Measurements from ENCODE around the gene GLDN.
"Not testable (repeated sequence)": the region's sequence is repeated elsewhere in the genome, so short reads cannot be mapped to it uniquely, and the experiment has no call there.

The GLDN gene

DNA sequence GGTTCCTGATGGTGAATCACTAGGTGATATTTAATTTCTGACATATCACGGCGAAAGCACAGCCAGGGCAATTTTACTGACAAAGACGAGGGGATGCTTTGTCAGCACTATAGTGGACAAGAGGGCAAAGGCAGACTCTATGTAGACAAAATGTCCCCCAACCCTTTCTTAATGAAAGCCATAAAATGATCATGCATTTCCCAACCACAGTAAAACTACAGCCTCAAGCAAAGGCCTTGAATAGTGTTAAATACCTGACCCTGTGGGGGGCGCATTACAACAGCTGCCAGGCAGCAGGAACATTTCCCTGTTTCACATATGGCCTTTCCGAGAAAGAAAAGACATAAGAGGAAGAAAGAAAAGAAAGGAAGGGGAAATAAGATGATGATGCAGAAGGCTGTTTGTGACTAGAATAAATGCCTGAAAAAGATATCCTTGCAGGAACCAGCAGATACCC, 49.5 kb downstream of the GLDN start:
- DNase-seq: no peak

DNA sequence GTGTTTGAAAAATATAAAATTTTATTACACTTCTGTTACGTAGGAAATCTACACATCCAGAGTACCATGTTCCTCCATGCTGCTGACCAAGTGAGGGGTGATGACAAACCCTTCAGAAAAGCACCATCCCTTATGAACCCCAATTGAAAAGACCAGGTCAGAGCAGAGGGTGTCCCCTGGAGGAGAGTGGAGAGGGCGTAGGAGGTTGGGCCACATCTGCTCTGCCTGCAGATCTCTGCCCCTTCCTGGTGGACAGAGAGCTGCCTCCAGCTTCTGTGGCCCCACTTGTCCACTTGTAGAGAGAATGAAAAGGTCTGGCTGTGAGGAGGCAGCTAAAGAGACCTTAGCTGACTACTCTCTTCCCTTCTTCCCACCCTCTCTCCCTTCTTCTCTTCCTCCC, 55.5 kb downstream of the GLDN start:
- DNase-seq: no peak

DNA sequence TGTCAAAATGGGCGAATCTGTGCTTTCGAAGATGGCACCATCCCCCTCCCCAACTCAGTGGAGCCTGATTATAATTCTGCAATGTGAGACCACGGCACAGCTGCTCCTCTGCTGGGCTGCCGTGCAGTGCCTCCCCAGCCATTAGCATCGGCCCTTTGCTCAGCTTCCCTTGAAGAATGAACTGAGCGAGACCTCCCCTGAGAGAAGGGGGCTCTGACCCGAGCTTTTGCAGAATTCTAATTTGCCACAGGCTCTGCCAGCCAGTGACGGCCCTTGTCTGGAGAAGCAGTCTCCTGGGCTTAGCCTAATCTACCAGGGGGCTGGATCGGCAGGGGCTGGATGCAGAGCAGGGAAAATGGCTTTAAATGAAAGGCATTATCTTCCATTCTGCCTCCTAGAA, 57.2 kb downstream of the GLDN start:
- no peak for DNase-seq

DNA sequence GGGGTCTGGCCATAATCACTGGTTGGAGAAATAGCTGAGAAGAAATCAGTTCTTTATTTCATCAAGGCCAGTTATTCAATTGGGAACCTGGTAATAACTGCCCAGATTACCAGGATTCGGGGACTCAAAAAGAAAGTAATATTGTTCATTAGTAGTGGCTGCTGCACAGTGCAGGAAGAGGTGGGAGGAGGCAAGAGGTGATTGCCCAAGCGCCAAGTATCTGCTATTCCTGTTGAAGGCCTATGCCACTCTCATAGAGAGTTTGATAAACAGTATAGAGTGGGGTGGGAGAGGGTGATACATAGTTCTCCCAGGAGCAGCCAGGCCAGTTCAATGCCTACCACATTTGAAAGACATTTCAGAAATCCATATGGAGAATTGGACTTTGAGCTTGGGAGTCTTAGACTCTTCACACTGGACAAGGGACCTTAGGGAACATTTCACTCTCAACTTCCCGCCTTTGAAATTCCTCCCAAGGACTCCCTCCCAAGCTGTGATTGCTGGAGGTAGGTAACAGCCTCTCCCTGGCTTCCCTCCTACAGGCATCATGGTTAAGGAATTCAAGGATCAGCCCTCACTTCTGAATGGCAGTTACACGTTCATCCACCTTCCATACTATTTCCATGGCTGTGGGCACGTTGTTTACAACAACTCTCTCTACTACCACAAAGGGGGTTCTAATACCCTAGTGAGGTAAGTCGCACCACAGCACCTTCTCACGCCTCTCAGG, 59.8 kb downstream of the GLDN start:
- no peak for DNase-seq

DNA sequence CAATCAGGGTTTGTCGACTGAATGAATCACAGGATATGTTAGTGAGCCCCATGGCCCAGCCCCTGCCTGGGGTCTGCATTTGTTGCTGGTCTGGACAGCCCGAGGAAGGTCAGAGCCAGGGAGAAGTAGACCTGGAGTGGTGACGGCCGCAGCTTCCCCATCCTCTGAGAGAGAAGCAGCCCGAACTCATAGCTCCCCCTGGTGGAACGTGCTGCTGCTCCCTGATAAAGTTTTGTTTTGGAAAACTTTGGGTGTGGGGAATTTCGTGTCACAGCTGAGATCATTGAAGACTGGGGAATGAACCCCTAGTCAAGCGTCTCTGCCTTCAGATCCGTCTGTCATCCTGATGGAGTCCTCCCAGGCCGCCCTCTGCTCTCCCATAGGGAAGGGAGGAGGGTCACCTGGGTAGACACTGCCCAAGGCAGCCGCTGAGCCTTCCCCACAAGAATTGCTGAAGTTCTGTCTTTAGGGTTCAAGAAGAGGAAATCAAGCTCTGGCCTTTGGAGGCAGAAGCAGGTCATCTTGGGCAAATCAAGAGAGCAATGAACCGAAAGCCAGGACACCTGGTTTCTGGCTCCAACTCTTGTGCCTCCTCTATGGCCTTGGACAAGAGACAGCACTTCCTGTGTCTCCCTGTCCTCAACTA, 60.5 kb downstream of the GLDN start:
- no peak for DNase-seq

DNA sequence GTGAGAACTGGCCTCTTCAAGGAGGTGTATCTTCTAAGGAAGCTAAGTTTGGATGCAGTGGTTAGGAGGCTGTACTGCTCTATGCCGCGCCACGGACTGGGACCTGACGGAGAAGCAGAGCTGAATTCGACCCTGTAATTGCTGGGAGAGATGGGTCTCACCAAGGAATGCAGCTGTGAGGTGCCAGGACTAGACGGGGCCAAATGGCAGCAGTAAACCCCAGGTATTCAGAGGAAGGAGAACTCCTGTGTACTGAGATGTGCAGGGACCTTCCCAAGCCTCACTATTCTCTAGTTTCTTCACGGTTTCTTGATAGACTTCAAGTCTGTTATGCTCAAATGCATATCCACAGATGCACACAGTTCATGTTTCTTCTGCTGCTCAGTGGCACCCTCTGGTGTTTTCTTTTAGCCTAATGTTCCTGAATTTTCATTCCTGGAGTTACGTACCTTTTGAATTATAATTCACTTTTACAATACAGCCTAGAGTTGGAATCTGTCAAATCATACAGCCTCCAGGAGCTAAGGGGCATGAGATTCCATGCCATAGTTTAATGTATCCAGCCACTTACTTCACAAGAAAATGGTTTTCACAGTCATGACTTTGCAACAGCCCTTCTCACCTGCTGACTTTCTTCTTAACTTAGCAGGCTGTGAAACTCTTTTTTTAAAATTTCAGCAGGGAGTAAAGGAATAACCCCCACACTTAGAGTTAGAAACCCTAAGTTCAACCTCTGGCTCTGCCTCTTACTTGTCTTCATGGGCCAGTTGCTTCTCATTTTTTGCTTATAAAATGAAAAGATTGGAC, 61.8 kb downstream of the GLDN start:
- no peak for DNase-seq

DNA sequence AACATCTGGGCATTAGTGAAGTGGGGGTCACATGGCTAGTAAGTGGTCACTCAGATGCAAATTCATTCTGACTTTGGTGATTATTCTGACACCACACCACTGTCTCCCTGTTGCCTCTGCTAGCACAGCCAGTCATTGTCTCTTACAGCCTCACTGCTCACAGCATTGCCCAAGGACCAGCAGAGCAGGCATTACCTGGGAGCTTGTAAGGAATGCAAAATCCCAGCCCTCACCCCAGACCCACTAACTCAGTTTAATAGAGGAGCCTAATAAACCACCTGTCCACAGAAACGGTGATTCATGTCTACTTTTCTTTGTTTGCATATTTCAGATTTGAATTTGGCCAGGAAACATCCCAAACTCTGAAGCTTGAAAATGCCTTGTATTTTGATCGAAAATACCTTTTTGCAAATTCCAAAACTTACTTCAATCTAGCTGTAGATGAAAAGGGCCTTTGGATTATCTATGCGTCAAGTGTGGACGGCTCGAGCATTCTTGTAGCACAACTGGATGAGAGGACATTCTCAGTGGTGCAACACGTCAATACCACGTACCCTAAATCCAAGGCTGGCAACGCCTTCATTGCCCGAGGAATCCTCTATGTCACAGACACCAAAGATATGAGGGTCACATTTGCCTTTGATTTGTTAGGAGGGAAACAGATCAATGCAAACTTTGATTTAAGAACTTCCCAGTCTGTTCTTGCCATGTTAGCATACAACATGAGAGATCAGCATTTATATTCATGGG, 62.7 kb downstream of the GLDN start:
- no peak for DNase-seq

DNA sequence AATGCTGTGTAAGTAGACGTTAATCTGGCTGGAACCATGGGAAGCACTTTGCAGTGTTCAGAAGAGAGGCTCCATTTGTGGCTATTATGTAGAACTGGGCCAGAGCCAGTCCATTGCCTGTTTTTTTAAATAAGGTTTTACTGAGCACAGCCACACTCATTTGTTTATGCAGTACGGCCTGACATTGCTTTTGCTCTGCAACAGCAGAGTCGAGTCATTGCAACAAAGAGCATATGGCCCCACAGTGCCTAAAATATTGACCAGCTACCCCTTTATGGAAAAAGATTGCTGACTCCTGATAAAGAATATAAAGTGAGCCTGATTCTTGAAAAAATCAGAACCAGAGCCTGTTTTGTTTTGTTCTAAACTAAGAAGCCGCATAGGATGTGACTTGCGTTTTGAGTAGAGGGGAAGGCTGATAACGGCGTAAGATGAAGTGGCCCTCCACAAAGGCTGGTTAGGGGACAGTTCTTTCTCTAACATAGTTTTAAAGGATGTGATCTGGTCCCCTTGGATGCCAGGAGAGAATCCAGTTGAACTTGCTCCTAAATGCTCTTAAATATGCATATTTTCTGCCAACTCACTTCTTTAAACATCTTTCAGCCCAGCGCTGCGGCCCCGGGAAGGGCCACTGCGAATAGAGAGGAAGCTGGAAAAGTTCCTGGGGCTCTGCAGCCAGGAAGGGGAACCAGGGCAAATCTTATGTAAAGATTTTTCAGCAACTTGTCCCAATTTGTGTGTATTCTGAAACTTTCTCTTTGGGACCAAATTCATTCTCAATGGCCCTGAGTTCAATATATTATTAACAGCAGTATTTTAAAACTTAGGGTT, 64.5 kb downstream of the GLDN start:
- no peak for DNase-seq

DNA sequence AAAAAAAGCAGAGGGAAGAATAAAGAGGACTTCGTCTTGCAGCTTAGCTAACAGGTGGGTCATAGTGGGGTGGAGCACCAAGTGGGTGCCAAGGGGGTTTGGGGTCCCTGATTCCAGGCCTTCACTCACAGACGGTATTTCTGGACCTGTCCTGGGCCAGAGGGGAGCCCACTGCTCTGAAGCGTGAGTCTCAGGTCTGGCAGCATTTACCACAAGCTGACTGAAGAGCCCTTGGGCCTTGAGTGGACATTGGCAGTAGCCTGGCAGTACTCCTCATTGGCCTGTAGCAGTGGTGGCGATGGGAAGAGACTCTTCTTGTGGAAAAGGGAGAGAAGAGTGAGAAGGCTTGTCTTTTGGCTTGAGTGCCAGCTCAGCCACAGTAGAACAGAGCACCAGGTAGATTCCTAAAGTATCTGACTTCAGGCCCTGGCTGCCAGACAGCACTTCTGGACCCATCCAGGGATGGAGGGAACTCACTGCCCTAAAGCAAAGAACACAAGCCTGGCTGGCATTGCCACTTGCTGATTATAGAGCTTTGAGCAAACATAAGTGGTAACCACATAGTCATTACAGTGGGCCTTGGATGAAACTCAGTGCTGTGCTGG, 72.9 kb downstream of the GLDN start:
- no peak for DNase-seq

DNA sequence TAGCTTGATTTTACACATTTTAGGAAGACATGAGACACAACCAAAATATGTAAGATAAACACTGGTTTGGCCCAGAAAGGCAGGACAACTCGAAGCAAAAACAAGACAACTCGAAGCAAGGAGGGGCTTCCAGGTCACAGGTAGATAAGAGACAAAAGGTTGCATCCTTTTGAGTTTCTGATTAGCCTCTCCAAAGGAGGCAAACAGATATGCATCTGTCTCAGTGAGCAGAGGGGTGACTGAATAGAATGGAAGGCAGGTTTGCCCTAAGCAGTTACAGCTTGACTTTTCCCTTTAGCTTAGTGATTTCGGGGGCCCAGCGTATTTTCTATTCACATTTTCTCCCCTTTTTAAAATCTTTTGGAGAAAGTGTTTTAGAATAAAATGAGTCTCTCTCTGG, 74.7 kb downstream of the GLDN start:
- no peak for DNase-seq

DNA sequence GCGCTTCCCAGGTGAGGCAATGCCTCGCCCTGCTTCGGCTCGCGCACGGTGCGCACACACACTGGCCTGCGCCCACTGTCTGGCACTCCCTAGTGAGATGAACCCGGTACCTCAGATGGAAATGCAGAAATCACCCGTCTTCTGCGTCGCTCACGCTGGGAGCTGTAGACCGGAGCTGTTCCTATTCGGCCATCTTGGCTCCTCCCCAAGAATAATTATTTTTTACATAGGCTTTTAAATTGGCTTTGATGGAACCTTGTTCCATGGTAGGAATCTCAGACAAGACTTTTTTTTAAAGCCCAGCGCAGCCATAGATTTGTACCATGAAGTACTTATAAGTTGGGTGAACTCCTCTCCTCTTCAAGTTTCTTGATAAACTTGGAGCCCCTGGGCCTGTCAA, 81.6 kb downstream of the GLDN start:
- DNase-seq: not testable (repeated sequence)

DNA sequence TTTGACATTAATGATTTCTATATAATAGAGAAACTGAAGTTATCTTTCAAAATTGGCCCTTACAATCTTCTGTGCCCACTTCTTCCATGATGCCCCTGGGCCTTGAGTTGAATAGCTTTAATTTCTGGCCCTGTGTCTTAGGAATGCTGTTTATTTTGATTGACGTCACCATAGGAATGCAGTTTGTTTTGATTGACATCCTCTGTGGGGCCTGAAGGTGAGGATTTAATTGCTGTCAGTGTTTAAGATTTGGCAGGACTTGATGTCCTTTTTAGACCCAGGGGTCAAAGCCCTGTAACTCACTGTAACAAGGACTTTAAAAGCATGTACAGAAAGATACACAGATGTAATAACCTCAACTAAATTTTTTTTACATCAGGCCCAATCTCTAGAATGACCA, 83.3 kb downstream of the GLDN start:
- DNase-seq: no peak

DNA sequence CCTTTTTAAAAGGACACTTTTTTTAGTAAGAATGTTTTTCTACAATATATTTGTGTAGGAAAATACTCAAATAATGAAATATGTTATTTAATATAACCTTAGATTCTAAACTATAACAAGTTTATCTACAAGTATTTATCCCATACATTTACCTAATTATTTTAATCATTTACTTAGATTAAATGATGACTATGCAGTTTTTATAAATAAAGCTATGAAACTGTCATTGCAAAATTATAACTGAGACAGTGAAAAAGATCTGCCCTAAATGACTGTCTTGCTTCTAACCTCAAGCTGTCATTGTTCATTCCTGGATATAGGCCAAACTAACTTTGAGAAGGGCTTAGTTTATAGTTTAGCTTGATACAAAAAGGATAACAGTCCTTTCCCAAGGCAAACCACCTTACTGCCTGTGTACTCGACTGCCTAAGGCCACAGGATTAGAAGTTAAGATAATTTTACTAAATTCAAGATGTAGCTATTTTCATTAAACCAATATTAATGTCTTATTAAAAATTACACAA, 84.1 kb downstream of the GLDN start:
- DNase-seq: no peak

DNA sequence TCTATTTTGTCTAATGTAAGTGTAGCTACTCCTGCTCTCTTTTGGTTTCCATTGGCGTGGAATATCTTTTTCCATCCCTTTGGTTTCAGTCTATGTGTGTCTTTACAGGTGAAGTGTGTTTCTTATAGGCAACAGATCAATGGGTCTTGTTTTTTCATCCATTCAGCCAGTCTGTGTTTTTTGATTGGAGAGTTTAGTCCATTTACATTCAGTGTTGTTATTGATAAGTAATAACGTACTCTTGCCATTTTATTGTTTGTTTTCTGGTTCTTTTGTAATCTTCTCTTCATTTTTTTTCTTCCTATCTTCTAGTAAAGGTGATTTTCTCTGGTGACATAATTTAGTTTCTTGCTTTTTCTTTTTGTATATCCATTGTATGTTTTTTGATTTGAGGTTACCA, 97.1 kb downstream of the GLDN start:
- no peak for DNase-seq

DNA sequence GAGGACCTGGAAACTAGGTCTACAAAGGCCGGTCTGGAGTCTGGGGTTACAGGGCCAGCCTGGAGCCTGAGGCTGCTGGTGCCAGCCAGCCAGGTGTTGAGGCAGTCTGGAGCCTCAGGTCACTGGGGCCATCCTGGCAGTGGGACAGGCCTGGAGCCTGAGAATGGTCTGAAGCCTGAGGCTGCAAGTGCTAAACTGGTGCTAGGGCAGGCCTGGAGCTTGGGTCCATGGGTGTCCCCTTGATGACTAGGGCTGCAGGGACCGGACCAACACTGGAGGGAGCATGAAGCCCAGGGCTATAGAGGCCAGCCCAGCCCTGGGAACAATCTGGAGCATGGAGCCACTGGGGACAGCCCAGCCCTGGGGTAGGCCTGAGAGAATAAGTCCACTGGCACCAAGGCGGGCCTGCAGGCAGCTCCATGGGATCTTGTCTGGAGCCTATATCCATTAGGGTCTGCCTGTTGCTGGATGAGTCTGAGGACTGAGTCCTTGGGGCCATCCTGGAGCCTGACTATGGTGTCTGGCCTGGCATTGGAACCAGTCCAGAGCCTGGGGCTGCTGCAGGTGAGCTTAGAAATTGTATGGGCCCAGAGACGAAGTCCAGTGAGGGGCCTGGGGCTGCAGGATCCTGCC, 101.9 kb downstream of the GLDN start:
- no peak for DNase-seq

DNA sequence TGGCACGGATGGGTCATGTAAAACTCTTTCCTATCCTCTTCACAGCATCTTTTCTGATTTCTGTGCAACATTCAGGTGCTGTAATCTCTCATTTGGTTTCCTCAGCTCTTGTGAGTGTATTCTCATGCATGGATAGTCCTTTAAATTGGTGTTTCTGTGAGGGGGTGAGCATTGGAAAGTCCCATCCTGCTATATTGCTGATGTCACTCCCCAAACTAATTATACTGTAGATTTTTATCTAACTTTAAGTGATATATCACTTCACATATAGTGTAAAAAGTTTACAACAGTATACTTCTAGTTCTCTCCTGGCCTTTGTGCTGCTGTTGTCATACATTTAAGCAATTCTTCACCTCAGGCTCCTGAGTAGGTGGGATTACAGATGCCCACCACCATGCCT, 102.7 kb downstream of the GLDN start:
- no peak for DNase-seq

DNA sequence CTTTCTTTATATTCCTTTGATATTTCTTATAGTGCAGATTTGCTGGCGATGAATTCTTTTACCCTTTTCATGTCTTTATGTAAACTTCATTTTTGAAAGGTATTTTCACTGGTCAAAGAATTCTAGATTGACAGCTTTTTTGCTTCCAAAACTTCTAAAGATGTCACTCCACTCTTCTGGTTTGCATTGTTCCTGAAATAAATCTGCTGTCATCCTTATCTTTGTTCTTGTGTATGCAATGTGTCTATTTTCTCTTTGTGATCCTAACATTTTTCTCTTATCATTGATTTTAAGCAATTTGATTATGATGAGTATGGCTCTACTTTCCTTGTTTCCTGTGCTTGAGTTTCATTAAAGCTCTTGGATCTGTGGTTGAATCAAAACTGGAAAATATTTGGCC, 103.4 kb downstream of the GLDN start:
- no peak for DNase-seq

DNA sequence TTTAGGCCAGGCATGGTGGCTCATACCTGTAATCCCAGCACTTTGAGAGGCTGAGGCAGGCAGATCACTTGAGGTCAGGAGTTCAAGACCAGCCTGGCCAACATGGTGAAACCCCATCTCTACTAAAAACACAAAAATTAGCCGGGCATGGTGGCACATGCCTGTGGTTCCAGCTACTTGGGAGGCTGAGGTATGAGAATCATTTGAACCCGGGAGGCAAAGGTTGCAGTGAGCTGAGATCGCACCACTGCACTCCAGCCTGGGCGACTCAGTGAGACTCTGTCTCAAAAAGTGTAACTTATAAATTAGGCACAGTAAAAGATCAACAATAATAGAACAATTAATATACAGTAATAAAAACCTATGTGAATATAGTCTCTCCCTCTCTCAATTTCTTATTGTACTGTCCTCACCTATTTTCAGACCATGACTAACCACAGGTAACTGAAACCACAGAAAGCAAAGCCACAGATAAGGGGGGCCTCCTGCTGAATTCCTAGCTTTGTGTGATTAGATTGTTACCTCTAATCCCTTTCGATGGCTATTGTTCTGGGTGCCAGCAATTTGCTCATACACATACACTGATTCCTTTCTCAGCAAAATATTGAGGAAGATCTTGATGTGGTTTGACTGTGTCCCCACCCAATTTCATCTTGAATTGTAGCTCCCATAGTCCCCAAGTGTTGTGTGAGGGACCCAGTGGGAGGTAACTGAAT, 104.7 kb downstream of the GLDN start:
- not testable (repeated sequence) for DNase-seq

DNA sequence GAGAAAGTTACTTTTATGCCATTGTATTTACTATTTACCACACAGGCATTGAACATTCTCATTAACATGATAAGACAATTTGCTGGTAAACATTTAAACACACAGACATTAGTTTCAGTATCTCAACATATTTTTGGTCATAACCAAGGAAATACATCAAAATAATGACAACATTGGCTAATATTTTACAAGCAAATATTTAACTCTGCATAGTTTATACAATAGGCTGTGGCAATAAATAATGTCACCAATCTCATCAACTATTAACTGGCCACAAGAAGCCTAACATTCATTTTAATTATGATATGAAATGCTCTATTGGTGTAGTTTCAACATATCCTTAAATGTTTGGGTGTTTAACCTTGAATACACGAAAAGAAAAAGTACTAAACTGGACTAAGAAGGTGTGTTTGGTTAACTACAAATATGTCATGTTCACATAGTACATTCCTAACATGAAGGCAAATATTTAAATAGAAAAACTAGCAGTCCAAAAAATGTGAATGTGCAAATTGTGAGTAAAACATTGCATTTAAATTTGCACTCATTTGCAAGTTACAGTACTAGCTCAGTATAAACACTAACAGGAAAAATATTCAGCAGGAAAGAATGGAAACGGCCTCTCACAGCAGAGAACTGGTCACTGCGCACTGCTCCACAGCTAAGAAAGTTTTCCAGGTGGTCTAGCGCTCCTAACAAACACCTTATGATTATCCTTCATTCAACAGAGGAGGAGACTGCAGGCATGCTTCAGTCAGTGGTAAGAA, 106.6 kb downstream of the GLDN start:
- DNase-seq: no peak

Measured in SHP77 treated with DMSO at 0.1 percent for 48 hours (cell line).